ENCODE data around the gene EML6. TPM values are rescaled to one million over a fixed set of nuclear protein-coding genes. Genes with fewer than 3 reads are reported as not detected.

Gene EML6
- polyA plus RNA-seq, 6 donors from 2014 or later = 0.04 to 0.56 (median 0.18) TPM; not detected in 1

DNA sequence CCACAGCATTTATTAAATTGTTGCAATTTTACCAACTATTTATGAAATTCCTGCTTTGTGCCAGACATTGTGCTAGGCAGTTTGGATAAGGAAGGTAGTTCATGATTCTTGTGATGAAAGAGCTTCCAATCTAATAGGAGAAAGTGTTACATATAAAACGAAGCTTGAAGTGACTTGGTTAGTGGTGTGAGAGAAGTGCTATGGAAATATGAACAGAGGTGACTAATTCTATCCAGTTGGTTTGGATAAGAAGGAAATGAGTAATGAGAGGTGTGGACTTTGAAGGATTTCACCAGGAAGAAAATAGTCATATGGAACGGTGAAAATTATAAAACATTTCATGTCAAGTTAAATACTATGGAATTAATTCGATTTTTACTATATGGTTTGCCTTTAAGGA is 48.6 kb downstream of the EML6 start:
- Mint-ChIP-seq H3K9me3 (peaks cover 7 to 25% (median 12%) of the 10 kb centered on the region in 7 donors), H3K4me1 (peaks cover 0 to 8% (median 7%) of the 10 kb centered on the region in 3 donors), H3K27ac (no peak overlapping the region), H3K36me3 (peaks cover 5 to 15% of the 10 kb centered on the region in 2 donors), H3K4me3 (no peak overlapping the region), H3K27me3 (no peaks in the 10 kb centered on the region)
- no peak for ATAC-seq (ENCODE audit: low read depth in 2 of 2)
- DNase-seq = no peak

GRCh38 chr2:54772531-54772930 is 49.1 kb downstream of the EML6 start:
- H3K4me3 Mint-ChIP-seq = no peak overlapping the region
- no peak overlapping the region for H3K27ac Mint-ChIP-seq
- H3K36me3 Mint-ChIP-seq = peaks cover 5 to 15% of the 10 kb centered on the region in 2 donors
- H3K9me3 Mint-ChIP-seq = peaks cover 7 to 29% (median 12%) of the 10 kb centered on the region in 7 donors
- DNase-seq (no peak), ATAC-seq (ENCODE audit: low read depth in 2 of 2) (no peak)
- H3K4me1 Mint-ChIP-seq = peaks cover 0 to 6% (median 5%) of the 10 kb centered on the region in 3 donors
- no peaks in the 10 kb centered on the region for H3K27me3 Mint-ChIP-seq

GRCh38 chr2:54773233-54773632 is 49.8 kb downstream of the EML6 start:
- H3K9me3 Mint-ChIP-seq = peaks cover 7 to 29% (median 12%) of the 10 kb centered on the region in 7 donors
- ATAC-seq (ENCODE audit: low read depth in 2 of 2) (no peak), DNase-seq (no peak)
- peaks cover 5 to 15% of the 10 kb centered on the region in 2 donors for H3K36me3 Mint-ChIP-seq
- no peaks in the 10 kb centered on the region for H3K4me1 Mint-ChIP-seq
- peaks cover 0 to 5% (median 4%) of the 10 kb centered on the region in 3 donors for H3K27me3 Mint-ChIP-seq
- H3K4me3 Mint-ChIP-seq = no peak overlapping the region
- H3K27ac Mint-ChIP-seq = no peak overlapping the region

DNA sequence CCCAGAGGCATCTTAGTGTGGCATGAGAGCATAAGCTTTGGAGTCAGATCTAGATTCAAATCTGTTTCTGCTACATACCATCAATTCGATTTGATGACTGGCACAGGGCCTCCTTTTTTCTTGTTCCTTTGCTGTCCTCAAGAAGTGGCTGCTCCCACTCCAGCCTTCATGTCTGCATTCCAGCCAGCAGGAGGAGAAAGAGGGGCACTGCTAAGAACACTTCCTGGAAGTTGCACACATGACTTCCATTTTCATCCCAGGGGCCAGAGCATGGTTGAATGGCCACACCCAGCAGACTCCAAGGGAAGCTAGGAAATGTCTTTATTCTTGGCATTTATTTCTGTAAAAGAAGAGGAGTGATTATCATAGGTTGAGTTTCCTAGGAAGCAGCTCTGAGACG is 50.4 kb downstream of the EML6 start:
- Mint-ChIP-seq H3K36me3 (peaks cover 5 to 15% of the 10 kb centered on the region in 2 donors), H3K27me3 (peaks cover 0 to 6% (median 5%) of the 10 kb centered on the region in 3 donors), H3K4me3 (no peak overlapping the region), H3K4me1 (no peaks in the 10 kb centered on the region), H3K9me3 (peaks cover 7 to 29% (median 12%) of the 10 kb centered on the region in 7 donors), H3K27ac (no peak overlapping the region)
- ATAC-seq (ENCODE audit: low read depth in 2 of 2) (no peak), DNase-seq (no peak)

DNA sequence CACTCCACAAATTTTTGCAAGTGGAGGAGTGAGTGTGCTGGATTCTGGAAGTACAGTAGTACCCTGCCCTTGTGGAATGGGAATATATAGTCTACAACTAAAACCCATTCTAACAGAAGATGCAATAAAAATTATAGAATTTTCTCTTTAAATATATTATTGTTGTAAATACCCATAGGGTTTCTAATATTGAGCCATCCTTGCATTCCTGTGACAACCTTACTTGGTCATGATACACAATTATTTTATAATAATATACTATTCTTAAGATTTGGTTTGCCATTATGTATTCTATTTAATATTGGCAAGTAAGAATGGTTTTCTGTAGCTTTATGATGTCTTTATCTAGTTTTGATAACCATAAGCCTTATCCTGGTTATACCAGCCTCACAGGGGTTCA is 52.2 kb downstream of the EML6 start:
- H3K27me3 Mint-ChIP-seq = peaks cover 0 to 6% (median 5%) of the 10 kb centered on the region in 3 donors
- H3K9me3 Mint-ChIP-seq = peaks cover 7 to 29% (median 12%) of the 10 kb centered on the region in 7 donors
- H3K36me3 Mint-ChIP-seq = peaks cover 5 to 15% of the 10 kb centered on the region in 2 donors
- H3K4me1 Mint-ChIP-seq = no peaks in the 10 kb centered on the region
- H3K4me3 Mint-ChIP-seq = no peak overlapping the region
- DNase-seq (no peak), ATAC-seq (ENCODE audit: low read depth in 2 of 2) (no peak)
- no peak overlapping the region for H3K27ac Mint-ChIP-seq

DNA sequence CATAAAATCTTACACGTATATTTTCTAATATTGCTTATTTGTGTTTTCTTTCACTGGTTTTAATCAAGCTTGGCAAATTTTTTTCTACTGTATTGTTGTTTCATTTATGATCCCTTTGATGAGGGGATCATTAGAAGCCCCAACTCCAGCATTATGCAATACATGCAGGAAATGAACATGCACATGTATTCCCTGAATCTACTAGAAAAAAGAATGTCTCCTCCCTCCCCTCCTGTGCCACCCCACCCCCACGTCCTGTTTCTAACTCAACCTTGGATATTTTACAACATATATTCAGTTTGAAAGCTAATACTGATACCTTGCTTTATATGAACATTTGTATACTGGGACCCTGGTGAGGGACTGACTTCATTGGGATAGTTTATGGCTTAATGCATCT is 53.0 kb downstream of the EML6 start:
- Mint-ChIP-seq H3K27ac (no peak overlapping the region), H3K27me3 (peaks cover 0 to 6% (median 5%) of the 10 kb centered on the region in 3 donors), H3K36me3 (peaks cover 5 to 15% of the 10 kb centered on the region in 2 donors), H3K9me3 (peaks cover 7 to 29% (median 12%) of the 10 kb centered on the region in 7 donors), H3K4me1 (no peaks in the 10 kb centered on the region), H3K4me3 (no peak overlapping the region)
- ATAC-seq (ENCODE audit: low read depth in 2 of 2) (no peak), DNase-seq (no peak)

DNA sequence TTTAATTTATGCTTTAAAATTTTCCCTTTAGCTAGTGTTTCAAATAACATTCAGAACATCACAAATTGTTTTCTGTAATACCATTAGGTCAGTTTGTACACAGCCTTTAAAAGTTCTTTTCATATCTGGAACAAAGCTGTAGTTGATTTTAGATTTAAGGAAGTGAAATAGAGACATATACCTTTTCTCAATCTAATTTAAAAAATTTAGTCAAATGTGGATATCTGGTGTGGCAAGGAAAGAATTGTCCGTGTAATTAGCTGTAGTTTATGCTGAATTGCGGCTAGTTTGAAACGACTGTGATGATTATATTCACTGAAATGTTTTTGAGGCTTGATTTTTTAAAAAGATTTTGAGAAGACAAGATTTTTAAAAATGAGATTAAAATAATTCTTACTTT is 59.9 kb downstream of the EML6 start:
- no peaks in the 10 kb centered on the region for H3K36me3 Mint-ChIP-seq
- no peaks in the 10 kb centered on the region for H3K9me3 Mint-ChIP-seq
- peaks cover 8 to 11% (median 10%) of the 10 kb centered on the region in 3 donors for H3K4me1 Mint-ChIP-seq
- no peak overlapping the region for H3K4me3 Mint-ChIP-seq
- H3K27ac Mint-ChIP-seq = no peak overlapping the region
- peaks cover 0 to under 1% (median 0%) of the 10 kb centered on the region in 3 donors for H3K27me3 Mint-ChIP-seq
- DNase-seq = no peak
- ATAC-seq (ENCODE audit: low read depth in 2 of 2) = no peak

- Mint-ChIP-seq H3K9me3 (no peaks in the 10 kb centered on the region), H3K27me3 (no peaks in the 10 kb centered on the region), H3K4me1 (peaks cover 8 to 11% (median 11%) of the 10 kb centered on the region in 3 donors), H3K36me3 (no peaks in the 10 kb centered on the region), H3K4me3 (peak overlapping the region in 1 of 8 donors; percentile 56), H3K27ac (peak overlapping the region in 3 of 6 donors; percentile 60 to 65 (median 64))
- no peak for DNase-seq
- ATAC-seq (ENCODE audit: low read depth in 2 of 2) = no peak
Observed at GRCh38 chr2:54787270-54787669, 63.8 kb downstream of the EML6 start.

- Mint-ChIP-seq H3K9me3 (no peaks in the 10 kb centered on the region), H3K27ac (peak overlapping the region in 4 of 6 donors; percentile 34 to 65 (median 62)), H3K4me3 (peak overlapping the region in 3 of 8 donors; percentile 16 to 56 (median 32)), H3K27me3 (no peaks in the 10 kb centered on the region), H3K36me3 (no peaks in the 10 kb centered on the region), H3K4me1 (peaks cover 8 to 11% (median 11%) of the 10 kb centered on the region in 3 donors)
- peak; percentile 40 to 67 for ATAC-seq (ENCODE audit: low read depth in 2 of 2)
- DNase-seq = no peak
Observed at GRCh38 chr2:54787755-54788366, 64.4 kb downstream of the EML6 start.

DNA sequence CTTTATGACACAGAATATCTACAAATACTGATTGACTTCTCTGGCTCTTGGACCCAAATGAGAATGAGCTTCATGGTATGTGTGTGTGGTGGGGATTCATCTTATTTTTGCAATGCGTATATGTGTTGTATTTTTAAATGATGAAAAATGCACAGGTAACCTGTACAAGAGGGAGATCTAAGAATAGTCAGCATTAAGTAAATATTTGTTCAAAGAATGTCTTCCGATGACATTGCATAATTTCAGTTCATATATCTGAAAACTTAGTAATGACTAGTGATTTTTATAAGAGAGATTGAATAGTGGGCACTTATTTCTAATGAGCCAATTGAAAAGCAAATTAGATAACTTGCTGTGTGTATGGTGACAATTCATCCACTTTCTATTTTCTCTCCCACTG is 66.4 kb downstream of the EML6 start:
- H3K27ac Mint-ChIP-seq = no peak overlapping the region
- H3K9me3 Mint-ChIP-seq = no peaks in the 10 kb centered on the region
- DNase-seq (no peak), ATAC-seq (ENCODE audit: low read depth in 2 of 2) (no peak)
- no peaks in the 10 kb centered on the region for H3K27me3 Mint-ChIP-seq
- H3K4me1 Mint-ChIP-seq = peaks cover 8 to 11% (median 11%) of the 10 kb centered on the region in 3 donors
- H3K4me3 Mint-ChIP-seq = no peak overlapping the region
- no peaks in the 10 kb centered on the region for H3K36me3 Mint-ChIP-seq

GRCh38 chr2:54791831-54792230 is 68.4 kb downstream of the EML6 start:
- Mint-ChIP-seq H3K9me3 (no peaks in the 10 kb centered on the region), H3K4me1 (peaks cover 8 to 11% (median 11%) of the 10 kb centered on the region in 3 donors), H3K4me3 (no peak overlapping the region), H3K27me3 (no peaks in the 10 kb centered on the region), H3K27ac (no peak overlapping the region), H3K36me3 (no peaks in the 10 kb centered on the region)
- no peak for ATAC-seq (ENCODE audit: low read depth in 2 of 2)
- DNase-seq = no peak

- no peaks in the 10 kb centered on the region for H3K36me3 Mint-ChIP-seq
- peaks cover 0 to 4% (median 0%) of the 10 kb centered on the region in 3 donors for H3K27me3 Mint-ChIP-seq
- no peaks in the 10 kb centered on the region for H3K4me1 Mint-ChIP-seq
- no peak for ATAC-seq (ENCODE audit: low read depth in 2 of 2)
- DNase-seq = no peak
- H3K4me3 Mint-ChIP-seq = no peak overlapping the region
- H3K27ac Mint-ChIP-seq = peak overlapping the region in 1 of 6 donors; percentile 73
- no peaks in the 10 kb centered on the region for H3K9me3 Mint-ChIP-seq
Observed at GRCh38 chr2:54797307-54797706, 73.8 kb downstream of the EML6 start.

- DNase-seq (no peak), ATAC-seq (ENCODE audit: low read depth in 2 of 2) (no peak)
- Mint-ChIP-seq H3K27ac (no peak overlapping the region), H3K27me3 (peaks cover 0 to 4% (median 0%) of the 10 kb centered on the region in 3 donors), H3K4me1 (no peaks in the 10 kb centered on the region), H3K9me3 (peaks cover 0 to 15% (median 6%) of the 10 kb centered on the region in 7 donors), H3K4me3 (no peak overlapping the region), H3K36me3 (peaks cover 0 to 5% of the 10 kb centered on the region in 2 donors)
Observed at GRCh38 chr2:54801352-54801751, 77.9 kb downstream of the EML6 start.
